GM12878 (cell line): ENCODE measurements around the gene ERC2.

Experiments used
- BRCA1 ChIP-seq: IDR thresholded peaks from 2 replicates; pipeline ENCODE4 v1.6.1; 2011; ENCODE audit warnings: low read depth, low read length, improper control_type of control experiment
- CTCF ChIP-seq, 3 experiments: IDR thresholded peaks in 2 of 3; conservative IDR thresholded peaks in 1 of 3; 2 replicates each; pipeline ENCODE4 v1.5.1; 2011; ENCODE audit warnings: low read depth in 3 of 3, low read length in 3 of 3, mild to moderate bottlenecking in 3 of 3, control low read depth in 2 of 3, moderate library complexity in 2 of 3, inconsistent platforms in 1 of 3, mixed read lengths in 1 of 3; ENCODE audit not compliant: control insufficient read depth in 2 of 3, insufficient read depth in 1 of 3; ENCODE audit errors: extremely low read depth in 1 of 3
- IKZF1 ChIP-seq: fragments of 450-650 bp; conservative IDR thresholded peaks from 2 replicates; pipeline ENCODE4 v1.6.1; 2017; ENCODE audit warnings: antibody characterized with exemption, mild to moderate bottlenecking
- MEF2A ChIP-seq: IDR thresholded peaks from 2 replicates; pipeline ENCODE4 v1.6.1; 2011; ENCODE audit warnings: low read depth, mild to moderate bottlenecking, low read length, moderate library complexity; ENCODE audit not compliant: insufficient read depth
- POLR2A ChIP-seq: IDR thresholded peaks from 2 replicates; pipeline ENCODE4 v1.6.1; 2011; ENCODE audit warnings: low read depth, mild to moderate bottlenecking, low read length
- SIN3A ChIP-seq: IDR thresholded peaks from 2 replicates; pipeline ENCODE4 v1.6.1; 2012; ENCODE audit warnings: low read depth, low read length, improper control_type of control experiment
- TBL1XR1 ChIP-seq: IDR thresholded peaks from 2 replicates; pipeline ENCODE4 v1.6.1; 2012; ENCODE audit warnings: low read depth, low read length, improper control_type of control experiment
- ZNF274 ChIP-seq: IDR thresholded peaks from one replicate; pipeline ENCODE4 v1.8.0; 2011; ENCODE audit not compliant: insufficient read length, insufficient read depth

- TF ChIP-seq BRCA1 (no peak), POLR2A (no peak), CTCF (IDR thresholded peaks at IDR 0.05 in 2 of 3, conservative IDR thresholded peaks at IDR 0.05 in 1 of 3; ENCODE audit: control insufficient read depth in 2 of 3, extremely low read depth in 1 of 3, insufficient read depth in 1 of 3, low read depth in 3 of 3, low read length in 3 of 3) (no peak), MEF2A (no peak), TBL1XR1 (no peak), SIN3A (no peak), ZNF274 (no peak), IKZF1 (no peak)
Measured at GRCh38 chr3:55567615-55568014, 900.7 kb downstream of the ERC2 start.
